Breast epithelium (tissue), 3 donors: Measurements from ENCODE around the gene AXL.

Source experiments
- POLR2A ChIP-seq: fragments of 450-650 bp; IDR thresholded peaks from one replicate; pipeline ENCODE4 v1.6.1; 2016; ENCODE audit warnings: antibody characterized with exemption, mild to moderate bottlenecking, moderate library complexity
- POLR2AphosphoS5 ChIP-seq, 3 donors: sonication (generic); formaldehyde crosslinking; IDR thresholded peaks; one replicate each; pipeline ENCODE4 v1.6.1; 2017; ENCODE audit warnings: antibody characterized with exemption in 3 of 3
- TF ChIP-seq, protein P1 (sequence below), 3 donors: fragments of 450-650 bp; IDR thresholded peaks; one replicate each; pipeline ENCODE4 v1.5.1; 2016 to 2017; ENCODE audit warnings: antibody characterized with exemption in 3 of 3, mild to moderate bottlenecking in 3 of 3, moderate library complexity in 3 of 3

DNA sequence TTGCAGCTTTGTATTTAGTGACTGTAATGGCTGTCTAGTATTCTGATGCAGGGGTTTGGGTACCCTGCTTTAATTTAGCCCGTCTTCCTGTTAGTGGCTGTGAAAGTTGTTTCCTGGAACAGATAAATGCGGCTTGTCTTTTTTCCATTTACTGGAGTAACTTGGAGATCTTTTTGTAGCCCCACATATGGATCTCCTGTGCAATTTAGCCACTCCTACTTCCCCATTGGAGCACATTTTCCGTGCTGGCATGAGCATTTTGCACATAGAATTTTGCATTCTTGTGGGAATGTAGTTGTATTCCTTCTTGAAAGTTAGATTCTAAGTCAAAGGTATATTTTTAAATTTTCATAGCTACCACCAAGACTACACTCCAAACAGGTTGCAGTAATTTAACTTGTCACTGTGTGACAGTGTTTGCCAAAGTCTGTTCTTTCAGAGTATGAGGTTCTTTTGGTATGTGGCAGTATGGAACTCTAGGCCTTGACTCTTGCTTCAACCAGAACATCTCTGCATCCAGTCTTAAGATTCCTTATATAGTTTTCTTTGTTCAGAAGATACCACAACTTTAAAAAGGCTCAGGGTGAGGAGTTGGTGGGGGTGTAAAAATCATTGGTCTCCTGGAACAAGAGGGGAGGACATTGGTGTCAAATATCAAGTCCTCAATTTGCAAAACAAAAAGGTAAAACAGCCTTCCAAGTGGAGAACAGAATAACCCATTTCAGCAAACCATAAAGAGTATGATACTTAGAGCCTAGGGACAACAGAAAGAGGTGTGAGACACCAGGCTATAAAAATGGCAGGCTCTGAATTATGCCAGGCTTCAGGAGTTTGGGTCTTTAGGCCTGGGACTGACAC is 69.9 kb downstream of the AXL start:
- TF ChIP-seq, protein P1, sequence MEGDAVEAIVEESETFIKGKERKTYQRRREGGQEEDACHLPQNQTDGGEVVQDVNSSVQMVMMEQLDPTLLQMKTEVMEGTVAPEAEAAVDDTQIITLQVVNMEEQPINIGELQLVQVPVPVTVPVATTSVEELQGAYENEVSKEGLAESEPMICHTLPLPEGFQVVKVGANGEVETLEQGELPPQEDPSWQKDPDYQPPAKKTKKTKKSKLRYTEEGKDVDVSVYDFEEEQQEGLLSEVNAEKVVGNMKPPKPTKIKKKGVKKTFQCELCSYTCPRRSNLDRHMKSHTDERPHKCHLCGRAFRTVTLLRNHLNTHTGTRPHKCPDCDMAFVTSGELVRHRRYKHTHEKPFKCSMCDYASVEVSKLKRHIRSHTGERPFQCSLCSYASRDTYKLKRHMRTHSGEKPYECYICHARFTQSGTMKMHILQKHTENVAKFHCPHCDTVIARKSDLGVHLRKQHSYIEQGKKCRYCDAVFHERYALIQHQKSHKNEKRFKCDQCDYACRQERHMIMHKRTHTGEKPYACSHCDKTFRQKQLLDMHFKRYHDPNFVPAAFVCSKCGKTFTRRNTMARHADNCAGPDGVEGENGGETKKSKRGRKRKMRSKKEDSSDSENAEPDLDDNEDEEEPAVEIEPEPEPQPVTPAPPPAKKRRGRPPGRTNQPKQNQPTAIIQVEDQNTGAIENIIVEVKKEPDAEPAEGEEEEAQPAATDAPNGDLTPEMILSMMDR (IDR thresholded peaks at IDR 0.05) = no peak
- TF ChIP-seq POLR2AphosphoS5 (IDR thresholded peaks at IDR 0.05) = no peak
- no peak for TF ChIP-seq POLR2A
